Erythroblast (primary cell): Measurements from ENCODE around the gene CEP164.

Source experiments
- GATA1 ChIP-seq: IDR thresholded peaks from 2 replicates; pipeline ENCODE4 v1.6.1; 2011; ENCODE audit warnings: low read depth, mild to moderate bottlenecking, control low read depth, low read length, moderate library complexity
- POLR2A ChIP-seq: IDR thresholded peaks from 2 replicates; pipeline ENCODE4 v1.6.1; 2011; ENCODE audit warnings: mild to moderate bottlenecking, low read length

DNA sequence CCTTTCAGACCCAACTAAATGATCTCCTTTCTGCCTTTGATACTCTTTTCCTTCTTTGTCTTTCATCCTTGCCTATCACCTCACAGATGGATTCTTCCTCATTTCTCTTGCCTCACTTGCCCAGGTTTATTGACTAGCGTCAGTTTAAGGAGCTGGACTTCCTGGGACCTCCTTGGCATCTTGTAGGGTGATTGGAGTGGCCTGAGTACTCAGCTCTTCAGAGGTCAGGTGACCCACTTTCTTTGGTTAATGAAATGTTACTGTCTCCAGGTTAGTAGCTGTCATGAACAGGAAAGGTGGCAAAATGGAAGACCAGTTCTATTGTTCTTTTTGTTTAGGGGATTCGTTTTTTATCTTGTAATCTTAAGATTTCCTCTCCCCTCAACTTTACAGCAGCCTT lies 41.1 kb upstream of the CEP164 start:
- TF ChIP-seq POLR2A: no peak
- TF ChIP-seq GATA1: no peak
